Activated CD8-positive, alpha-beta T cell treated with anti-CD3 and anti-CD28 coated beads, Interleukin-2, amount 10 ng/mL, durations not matched to agents 7 days and 5 days (primary cell): ENCODE results near the gene SFXN1. TPM values are rescaled to one million over a fixed set of nuclear protein-coding genes. Genes with fewer than 3 reads are reported as not detected.

ENCODE experiments used
- ATAC-seq: fragments of 150-1000 bp; cut with Tn5 transposase; one replicate; pipeline ENCODE4 v1.10.0; 2021; ENCODE audit warnings: moderate library complexity
- CTCF ChIA-PET: fragments of 350-600 bp; sonication (Branson Sonifier 250); formaldehyde crosslinking; loops from one replicate; lab custom pipeline; 2021; ENCODE audit warnings: antibody characterized with exemption; lab: Charles Lee
- POLR2A ChIA-PET: fragments of 350-600 bp; sonication (Branson Sonifier 250); formaldehyde crosslinking; loops from one replicate; lab custom pipeline; 2021; ENCODE audit warnings: antibody characterized with exemption; lab: Charles Lee
- DNase-seq: peaks from one replicate; pipeline ENCODE4 v3.0.0-alpha.2; 2020
- H3K27ac Mint-ChIP-seq: one replicate; pipeline ENCODE4 v1.8.0; 2021; ENCODE audit warnings: mild to moderate bottlenecking, mixed read lengths
- H3K27me3 Mint-ChIP-seq: one replicate; pipeline ENCODE4 v1.8.0; 2021; ENCODE audit warnings: low read depth, mixed read lengths
- H3K36me3 Mint-ChIP-seq: one replicate; pipeline ENCODE4 v1.8.0; 2021; ENCODE audit warnings: low read depth, mixed read lengths
- H3K4me1 Mint-ChIP-seq: one replicate; pipeline ENCODE4 v1.8.0; 2021; ENCODE audit warnings: low read depth, mixed read lengths
- H3K4me3 Mint-ChIP-seq: one replicate; pipeline ENCODE4 v1.8.0; 2021; ENCODE audit warnings: mild to moderate bottlenecking, mixed read lengths
- H3K9me3 Mint-ChIP-seq: one replicate; pipeline ENCODE4 v1.8.0; 2022; ENCODE audit warnings: mixed read lengths; ENCODE audit not compliant: insufficient read depth
- total RNA-seq, 2 experiments: library from RNA; stranded (reverse); gene quantifications; one replicate each; pipeline ENCODE4 v1.2.3, GENCODE V29; 2021

Gene SFXN1
- total RNA-seq, 2 experiments from 2014 or later, result 261 to 271 TPM

DNA sequence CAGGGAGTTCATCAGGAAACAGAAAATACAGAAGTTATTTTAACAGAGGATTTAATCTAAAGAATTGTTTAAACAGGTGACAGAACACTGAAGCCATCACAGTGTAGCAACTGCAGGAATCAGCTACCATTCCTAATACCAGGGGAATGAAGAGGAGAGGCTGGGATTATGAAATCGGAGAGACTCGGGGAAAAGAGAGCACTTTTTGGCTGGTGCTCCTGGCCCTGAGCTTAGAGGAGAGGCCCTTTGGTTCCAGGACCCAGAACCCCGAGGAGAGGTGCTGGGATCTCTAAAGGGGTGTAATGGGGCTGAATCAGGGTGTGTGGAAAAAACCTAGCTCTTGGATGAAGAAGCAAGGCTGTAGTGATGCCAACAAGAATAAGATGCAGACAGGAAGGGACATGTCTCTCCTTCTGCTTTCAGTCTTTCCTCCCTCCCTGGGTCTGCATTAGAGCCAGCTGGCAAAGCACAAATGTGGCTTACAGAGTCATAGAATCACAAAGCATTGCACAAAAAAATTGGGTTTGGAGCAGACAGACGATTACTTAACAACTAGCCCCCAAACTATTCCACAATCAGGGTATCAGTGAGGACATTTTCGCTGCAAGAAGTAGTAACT lies 11.6 kb upstream of the SFXN1 start:
- ATAC-seq (no peak), DNase-seq (no peak)
- Mint-ChIP-seq H3K36me3 (no peaks in the 10 kb centered on the region), H3K27me3 (peaks cover 8% of the 10 kb centered on the region), H3K4me1 (peaks cover 17% of the 10 kb centered on the region), H3K9me3 (no peaks in the 10 kb centered on the region), H3K4me3 (no peak overlapping the region), H3K27ac (no peak overlapping the region)
- ChIA-PET CTCF (interaction anchor here (0.8 to 5.4 kb wide), 2 partner anchors 9 to 252 kb away, joined by 3 to 68 read pairs; partner anchors contain the start of gene SFXN1), POLR2A (interaction anchor here (1.0 to 4.4 kb wide), 2 partner anchors 9 to 10 kb away, joined by 3 to 30 read pairs; partner anchors contain the start of gene SFXN1)

- H3K9me3 Mint-ChIP-seq, result no peaks in the 10 kb centered on the region
- DNase-seq (no peak), ATAC-seq (no peak)
- no peak overlapping the region for H3K27ac Mint-ChIP-seq
- H3K4me1 Mint-ChIP-seq, result peaks cover 23% of the 10 kb centered on the region
- ChIA-PET POLR2A (no interaction called here), CTCF (interaction anchor here (5.4 kb wide), 1 partner anchor 8 kb away, joined by 68 read pairs; the partner anchor contains the start of gene SFXN1)
- H3K4me3 Mint-ChIP-seq, result no peak overlapping the region
- H3K36me3 Mint-ChIP-seq, result no peaks in the 10 kb centered on the region
- H3K27me3 Mint-ChIP-seq, result peaks cover 7% of the 10 kb centered on the region
Observed at GRCh38 chr5:175467983-175468690, 10.2 kb upstream of the SFXN1 start.

DNA sequence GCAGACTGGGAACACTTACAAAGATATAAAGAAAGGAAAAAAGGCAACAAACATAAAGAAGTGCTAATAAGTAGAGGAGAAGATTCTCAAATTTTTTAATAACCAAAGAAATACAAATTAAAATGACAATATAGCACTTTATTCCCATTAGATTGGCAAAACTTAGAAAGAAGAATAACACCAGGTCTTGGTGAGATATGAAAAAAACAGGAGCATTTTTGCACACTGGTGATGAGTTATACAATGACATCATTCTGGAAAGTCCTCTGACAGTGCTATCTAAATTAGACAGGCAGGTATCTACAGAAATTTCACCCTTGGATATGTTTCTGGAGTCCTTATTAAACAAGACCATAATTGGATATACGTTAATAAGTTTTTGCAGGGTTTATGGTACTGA lies 9.5 kb upstream of the SFXN1 start:
- DNase-seq (no peak), ATAC-seq (no peak)
- Mint-ChIP-seq H3K27me3 (peaks cover 7% of the 10 kb centered on the region), H3K36me3 (no peaks in the 10 kb centered on the region), H3K27ac (no peak overlapping the region), H3K4me1 (peaks cover 23% of the 10 kb centered on the region), H3K9me3 (no peaks in the 10 kb centered on the region), H3K4me3 (no peak overlapping the region)
- ChIA-PET CTCF (interaction anchor here (0.6 kb wide), 1 partner anchor 294 kb away, joined by 3 read pairs; no protein-coding TSS in a partner anchor), POLR2A (interaction anchor here (1.2 kb wide), 1 partner anchor 13 kb away, joined by 3 read pairs; no protein-coding TSS in a partner anchor)

DNA sequence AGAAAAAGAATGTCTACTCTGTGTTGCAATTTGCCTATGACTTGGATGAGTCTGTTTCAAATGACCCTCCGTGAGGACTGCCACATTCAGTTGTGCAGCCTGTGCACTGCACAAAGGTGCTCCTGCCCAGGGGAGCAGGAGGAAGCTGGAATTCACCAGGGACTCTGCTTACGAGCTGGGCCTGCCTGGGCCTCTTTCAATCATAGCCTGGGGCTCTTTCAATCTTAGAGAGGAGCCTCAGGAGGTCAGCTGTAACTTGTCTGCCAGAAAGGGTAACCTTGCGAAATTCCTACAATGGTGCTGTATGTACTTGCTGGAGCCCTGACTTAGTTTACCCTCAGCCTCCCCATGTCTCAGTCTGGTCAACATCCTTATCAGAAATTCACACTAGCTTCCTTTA lies 8.4 kb upstream of the SFXN1 start:
- H3K27ac Mint-ChIP-seq, result no peak overlapping the region
- ATAC-seq (no peak), DNase-seq (no peak)
- ChIA-PET POLR2A (interaction anchor here (1.2 kb wide), 1 partner anchor 12 kb away, joined by 3 read pairs; no protein-coding TSS in a partner anchor), CTCF (no interaction called here)
- no peaks in the 10 kb centered on the region for H3K9me3 Mint-ChIP-seq
- no peaks in the 10 kb centered on the region for H3K36me3 Mint-ChIP-seq
- H3K27me3 Mint-ChIP-seq, result peaks cover 13% of the 10 kb centered on the region
- no peak overlapping the region for H3K4me3 Mint-ChIP-seq
- H3K4me1 Mint-ChIP-seq, result peaks cover 18% of the 10 kb centered on the region

DNA sequence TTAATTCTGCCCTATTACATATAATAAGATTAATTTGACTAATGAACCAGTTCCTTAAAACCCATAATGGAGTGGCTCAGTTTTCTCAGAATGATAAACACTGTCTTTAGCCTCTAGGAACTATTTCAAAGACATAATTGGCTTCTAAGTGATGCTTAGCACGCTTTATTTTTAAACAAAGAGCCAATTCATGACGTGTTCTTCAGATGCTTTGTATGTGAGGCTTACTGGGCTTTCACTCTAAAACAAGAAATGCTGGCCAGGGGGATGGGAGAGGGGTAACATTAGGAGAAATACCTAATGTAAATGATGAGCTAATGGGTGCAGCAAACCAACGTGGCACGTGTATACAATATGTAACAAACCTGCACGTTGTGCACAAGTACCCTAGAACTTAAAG lies 7.6 kb upstream of the SFXN1 start:
- ChIA-PET POLR2A (no interaction called here), CTCF (no interaction called here)
- peaks cover 14% of the 10 kb centered on the region for H3K4me1 Mint-ChIP-seq
- H3K27me3 Mint-ChIP-seq, result peaks cover 14% of the 10 kb centered on the region
- no peaks in the 10 kb centered on the region for H3K36me3 Mint-ChIP-seq
- no peaks in the 10 kb centered on the region for H3K9me3 Mint-ChIP-seq
- no peak for DNase-seq
- ATAC-seq, result no peak
- no peak overlapping the region for H3K27ac Mint-ChIP-seq
- H3K4me3 Mint-ChIP-seq, result no peak overlapping the region

GRCh38 chr5:175471196-175471595 lies 7.2 kb upstream of the SFXN1 start:
- Mint-ChIP-seq H3K27ac (no peak overlapping the region), H3K9me3 (no peaks in the 10 kb centered on the region)
- CTCF ChIA-PET, result interaction anchor here (1.1 to 1.2 kb wide), 2 partner anchors 13 to 49 kb away, joined by 3 to 4 read pairs; no protein-coding TSS in a partner anchor

DNA sequence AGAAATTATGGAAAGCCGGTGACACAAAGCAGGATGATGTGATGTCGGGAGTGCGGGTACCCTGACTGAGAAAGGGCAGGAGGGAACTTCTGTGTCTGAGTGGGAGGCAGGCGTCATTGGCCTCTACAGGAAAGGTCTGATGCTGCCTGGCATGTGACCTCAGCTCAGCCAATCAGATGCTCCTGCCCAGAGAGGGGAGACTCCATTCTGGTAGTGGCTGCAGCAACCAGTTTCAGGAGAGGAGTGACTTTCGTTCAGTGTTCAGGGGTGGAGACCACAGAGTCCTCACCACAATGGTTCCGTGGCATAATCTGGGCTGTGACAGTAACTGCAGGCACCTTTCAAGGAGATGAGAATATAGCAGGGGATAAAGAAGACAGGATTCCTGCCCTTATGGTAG lies 6.7 kb upstream of the SFXN1 start:
- Mint-ChIP-seq H3K36me3 (no peaks in the 10 kb centered on the region), H3K27ac (peak overlapping the region; percentile 27), H3K4me1 (peaks cover 18% of the 10 kb centered on the region), H3K27me3 (peaks cover 14% of the 10 kb centered on the region), H3K9me3 (no peaks in the 10 kb centered on the region), H3K4me3 (no peak overlapping the region)
- ATAC-seq (peak; percentile 85), DNase-seq (peak; percentile 70)
- ChIA-PET POLR2A (interaction anchor here (0.5 kb wide), 1 partner anchor 50 kb away, joined by 3 read pairs; no protein-coding TSS in a partner anchor), CTCF (interaction anchor here (1.1 to 1.2 kb wide), 2 partner anchors 14 to 48 kb away, joined by 3 to 4 read pairs; no protein-coding TSS in a partner anchor)

More at GRCh38 chr5:175471196-175471595, 7.2 kb upstream of the SFXN1 start:
- H3K4me3 Mint-ChIP-seq, result no peak overlapping the region
- peaks cover 14% of the 10 kb centered on the region for H3K27me3 Mint-ChIP-seq
- H3K4me1 Mint-ChIP-seq, result peaks cover 15% of the 10 kb centered on the region
- ATAC-seq (no peak), DNase-seq (no peak)
- no peaks in the 10 kb centered on the region for H3K36me3 Mint-ChIP-seq
- POLR2A ChIA-PET, result no interaction called here

DNA sequence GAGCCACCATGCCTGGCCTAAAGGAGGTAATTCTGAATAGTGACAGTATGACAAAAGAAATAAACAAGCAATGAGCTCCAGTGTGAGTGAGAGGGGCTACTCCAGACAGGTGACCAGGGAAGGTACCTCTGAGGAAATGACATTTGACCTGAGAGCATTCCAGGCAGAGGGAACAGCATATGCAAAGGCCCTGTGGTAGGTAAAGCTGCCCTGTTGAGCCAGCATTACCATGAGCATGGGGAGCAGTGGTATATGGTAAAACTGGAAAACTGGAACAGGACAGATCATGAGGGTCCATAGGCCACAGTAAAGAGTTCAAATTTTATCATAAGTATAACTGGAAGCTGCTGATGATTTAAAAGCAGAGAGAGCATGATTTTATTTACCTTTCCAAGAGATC lies 6.0 kb upstream of the SFXN1 start:
- peaks cover 18% of the 10 kb centered on the region for H3K4me1 Mint-ChIP-seq
- POLR2A ChIA-PET, result no interaction called here
- ATAC-seq (no peak), DNase-seq (no peak)
- no peaks in the 10 kb centered on the region for H3K36me3 Mint-ChIP-seq
- no peak overlapping the region for H3K27ac Mint-ChIP-seq
- H3K4me3 Mint-ChIP-seq, result no peak overlapping the region
- peaks cover 14% of the 10 kb centered on the region for H3K27me3 Mint-ChIP-seq
- no peaks in the 10 kb centered on the region for H3K9me3 Mint-ChIP-seq
- CTCF ChIA-PET, result interaction anchor here (1.2 kb wide), 1 partner anchor 15 kb away, joined by 4 read pairs; no protein-coding TSS in a partner anchor

GRCh38 chr5:175475248-175475647 lies 3.1 kb upstream of the SFXN1 start:
- H3K4me3 Mint-ChIP-seq, result no peak overlapping the region
- no peak for DNase-seq
- peaks cover 14% of the 10 kb centered on the region for H3K36me3 Mint-ChIP-seq
- ChIA-PET CTCF (interaction anchor here (1.2 to 5.5 kb wide), 2 partner anchors 10 to 14 kb away, joined by 5 to 68 read pairs; no protein-coding TSS in a partner anchor), POLR2A (interaction anchor here (0.6 to 3.7 kb wide), 2 partner anchors 10 to 84 kb away, joined by 5 to 30 read pairs; no protein-coding TSS in a partner anchor)
- H3K27ac Mint-ChIP-seq, result no peak overlapping the region
- peaks cover 25% of the 10 kb centered on the region for H3K4me1 Mint-ChIP-seq
- no peaks in the 10 kb centered on the region for H3K9me3 Mint-ChIP-seq
- H3K27me3 Mint-ChIP-seq, result peaks cover 8% of the 10 kb centered on the region
- ATAC-seq, result no peak

DNA sequence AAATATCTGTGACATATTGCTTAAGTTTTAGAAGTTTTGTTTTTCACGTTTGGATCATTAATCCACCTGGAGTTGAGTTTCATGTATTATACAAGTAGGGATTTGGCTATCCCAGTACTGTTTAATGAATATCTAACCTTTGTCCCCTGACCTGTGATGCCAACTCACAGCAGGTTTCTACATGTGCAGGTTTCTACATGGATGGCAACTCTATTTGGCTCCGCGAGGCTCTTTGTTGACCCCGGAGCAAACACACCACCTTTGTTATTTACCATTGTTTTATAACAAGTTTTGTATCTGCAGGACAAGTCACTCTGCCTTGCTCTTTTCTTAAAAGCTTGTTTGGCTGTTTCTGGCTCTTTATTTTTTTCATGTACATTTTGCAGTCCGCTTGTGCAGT lies 920 bp upstream of the SFXN1 start:
- no peak for ATAC-seq
- CTCF ChIA-PET, result interaction anchor here (1.0 to 5.5 kb wide), 2 partner anchors 12 to 58 kb away, joined by 3 to 68 read pairs; no protein-coding TSS in a partner anchor
- POLR2A ChIA-PET, result interaction anchor here (0.9 to 3.7 kb wide), 3 partner anchors 12 to 1861 kb away, joined by 4 to 30 read pairs (median 11); no protein-coding TSS in a partner anchor
- H3K4me3 Mint-ChIP-seq, result peak overlapping the region; percentile 75
- H3K27ac Mint-ChIP-seq, result peak overlapping the region; percentile 79
- peaks cover 8% of the 10 kb centered on the region for H3K27me3 Mint-ChIP-seq
- H3K9me3 Mint-ChIP-seq, result no peaks in the 10 kb centered on the region
- DNase-seq, result no peak
- H3K36me3 Mint-ChIP-seq, result peaks cover 34% of the 10 kb centered on the region
- H3K4me1 Mint-ChIP-seq, result peaks cover 34% of the 10 kb centered on the region

DNA sequence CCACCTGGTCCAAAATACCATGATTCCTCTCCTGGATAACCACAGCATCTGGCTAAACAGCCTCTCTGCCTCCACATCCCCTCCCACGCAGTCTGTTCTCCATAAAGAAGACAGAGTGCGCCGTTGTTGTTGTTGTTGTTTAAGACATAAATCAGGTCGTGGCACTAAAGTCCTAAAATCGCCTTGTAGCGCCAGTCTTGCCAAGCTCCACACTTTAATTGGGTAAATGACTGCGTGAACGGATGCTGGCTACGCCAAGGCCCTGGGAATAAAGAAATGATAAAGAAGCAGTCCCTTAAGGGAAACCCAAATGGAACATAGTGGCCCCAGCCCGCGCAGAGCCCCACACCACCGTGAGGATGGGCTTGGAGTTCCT lies 364 bp upstream of the SFXN1 start:
- ChIA-PET POLR2A (interaction anchor here (0.5 to 3.7 kb wide), 9 partner anchors 10 to 1862 kb away, joined by 3 to 30 read pairs (median 4); no protein-coding TSS in a partner anchor), CTCF (interaction anchor here (1.0 to 5.5 kb wide), 2 partner anchors 12 to 58 kb away, joined by 3 to 68 read pairs; no protein-coding TSS in a partner anchor)
- H3K27me3 Mint-ChIP-seq, result peaks cover 8% of the 10 kb centered on the region
- H3K9me3 Mint-ChIP-seq, result no peaks in the 10 kb centered on the region
- peaks cover 39% of the 10 kb centered on the region for H3K4me1 Mint-ChIP-seq
- H3K36me3 Mint-ChIP-seq, result peaks cover 39% of the 10 kb centered on the region
- peak overlapping the region; percentile 79 for H3K27ac Mint-ChIP-seq
- no peak for DNase-seq
- ATAC-seq, result no peak
- H3K4me3 Mint-ChIP-seq, result peak overlapping the region; percentile 75
